SK-N-MC (cell line): Measurements from ENCODE around the gene THOP1.

Source experiments
- EZH2 ChIP-seq: fragments of 200-600 bp; sonication (generic); IDR thresholded peaks from one replicate; pipeline ENCODE4 v1.6.1; 2017; ENCODE audit warnings: antibody characterized with exemption
- FOXP2 ChIP-seq: optimal IDR thresholded peaks from 2 replicates; pipeline ENCODE3; 2011; ENCODE audit warnings: mild to moderate bottlenecking, moderate library complexity; ENCODE audit not compliant: insufficient read depth; ENCODE audit errors: extremely low read length, control extremely low read depth
- POLR2AphosphoS5 ChIP-seq: IDR thresholded peaks from 2 replicates; pipeline ENCODE4 v1.6.1; 2012; ENCODE audit warnings: mild to moderate bottlenecking, low read depth, low read length, borderline replicate concordance

GRCh38 chr19:2846180-2846894, 61.0 kb downstream of the THOP1 start:
- TF ChIP-seq EZH2 = no peak
- TF ChIP-seq POLR2AphosphoS5 = no peak
- no peak for TF ChIP-seq FOXP2
